Fibroblast of mammary gland (primary cell): ENCODE measurements around the gene ADAMTS20.

Experiments used
- DNase-seq: peaks from one replicate; pipeline ENCODE4 v3.0.0-alpha.2; 2010; ENCODE audit warnings: low read depth
- H3K4me3 ChIP-seq: 2 replicates; pipeline ENCODE4 v1.5.1; 2011; ENCODE audit warnings: low read depth, mild to moderate bottlenecking, low read length, moderate library complexity; ENCODE audit not compliant: control insufficient read depth
- TF ChIP-seq, protein P1 (sequence below): conservative IDR thresholded peaks from 2 replicates; pipeline ENCODE4 v1.5.1; 2011; ENCODE audit warnings: low read depth, low read length, inconsistent platforms; ENCODE audit not compliant: control insufficient read depth, insufficient read depth

Gene ADAMTS20

DNA sequence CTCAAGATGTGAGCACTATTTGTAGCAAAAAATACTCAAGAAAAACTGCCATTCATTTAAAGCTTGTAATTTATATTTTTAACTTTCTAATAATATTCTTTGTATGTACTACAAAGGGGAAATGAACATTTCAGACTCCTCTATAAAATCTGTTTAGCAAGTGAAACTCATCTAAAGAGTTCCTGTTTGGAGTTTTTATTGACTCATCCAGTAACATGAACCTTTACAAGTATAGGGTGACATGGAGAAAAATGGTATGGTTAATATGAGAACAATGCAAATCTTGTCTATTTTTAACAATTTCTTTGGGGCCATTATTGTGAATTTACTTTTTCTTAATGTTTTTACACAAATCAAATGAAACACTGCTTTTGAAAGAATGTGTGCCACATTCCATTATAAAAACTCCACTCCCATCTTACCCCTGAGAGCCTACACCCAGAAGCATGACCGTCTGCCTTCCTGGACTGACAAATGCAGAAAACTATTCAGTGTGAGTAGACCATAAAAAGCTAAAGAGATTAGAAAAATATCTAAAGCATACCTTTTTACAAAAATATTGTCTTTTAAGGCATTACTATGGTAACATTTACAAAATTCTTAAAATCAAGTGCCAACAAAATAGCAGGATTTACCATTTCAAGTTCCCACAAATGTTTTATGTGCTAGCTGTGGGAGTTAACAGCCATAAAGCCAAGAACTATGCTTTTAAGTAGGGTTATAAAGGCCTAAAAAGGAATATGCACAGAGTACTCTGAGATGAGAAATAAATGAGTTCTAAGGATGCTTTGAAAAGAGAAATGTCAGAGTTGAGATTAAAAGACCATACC, 144.0 kb downstream of the ADAMTS20 start:
- no peak overlapping the region for H3K4me3 ChIP-seq
- TF ChIP-seq, protein P1, sequence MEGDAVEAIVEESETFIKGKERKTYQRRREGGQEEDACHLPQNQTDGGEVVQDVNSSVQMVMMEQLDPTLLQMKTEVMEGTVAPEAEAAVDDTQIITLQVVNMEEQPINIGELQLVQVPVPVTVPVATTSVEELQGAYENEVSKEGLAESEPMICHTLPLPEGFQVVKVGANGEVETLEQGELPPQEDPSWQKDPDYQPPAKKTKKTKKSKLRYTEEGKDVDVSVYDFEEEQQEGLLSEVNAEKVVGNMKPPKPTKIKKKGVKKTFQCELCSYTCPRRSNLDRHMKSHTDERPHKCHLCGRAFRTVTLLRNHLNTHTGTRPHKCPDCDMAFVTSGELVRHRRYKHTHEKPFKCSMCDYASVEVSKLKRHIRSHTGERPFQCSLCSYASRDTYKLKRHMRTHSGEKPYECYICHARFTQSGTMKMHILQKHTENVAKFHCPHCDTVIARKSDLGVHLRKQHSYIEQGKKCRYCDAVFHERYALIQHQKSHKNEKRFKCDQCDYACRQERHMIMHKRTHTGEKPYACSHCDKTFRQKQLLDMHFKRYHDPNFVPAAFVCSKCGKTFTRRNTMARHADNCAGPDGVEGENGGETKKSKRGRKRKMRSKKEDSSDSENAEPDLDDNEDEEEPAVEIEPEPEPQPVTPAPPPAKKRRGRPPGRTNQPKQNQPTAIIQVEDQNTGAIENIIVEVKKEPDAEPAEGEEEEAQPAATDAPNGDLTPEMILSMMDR: no peak
- DNase-seq: no peak

DNA sequence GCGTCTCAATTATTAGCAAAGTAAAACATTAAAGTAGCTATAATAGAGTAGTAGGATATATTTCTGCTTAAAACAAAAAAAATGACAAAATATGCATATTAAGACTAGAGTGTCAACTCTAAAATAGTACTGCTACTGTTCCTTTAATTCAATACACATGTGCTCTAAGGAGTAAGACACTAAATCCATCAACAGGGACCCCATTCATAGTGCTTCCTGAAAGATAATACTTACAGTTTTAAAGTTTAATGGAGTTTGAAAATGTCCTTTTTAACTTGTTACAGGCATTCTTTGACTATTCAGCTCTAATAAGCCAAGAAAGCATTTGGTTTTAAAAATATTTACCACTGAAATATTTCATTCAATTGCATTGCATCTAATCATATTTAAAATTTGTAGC, 145.2 kb downstream of the ADAMTS20 start:
- H3K4me3 ChIP-seq: no peak overlapping the region
- DNase-seq: no peak
- TF ChIP-seq, protein P1: no peak

DNA sequence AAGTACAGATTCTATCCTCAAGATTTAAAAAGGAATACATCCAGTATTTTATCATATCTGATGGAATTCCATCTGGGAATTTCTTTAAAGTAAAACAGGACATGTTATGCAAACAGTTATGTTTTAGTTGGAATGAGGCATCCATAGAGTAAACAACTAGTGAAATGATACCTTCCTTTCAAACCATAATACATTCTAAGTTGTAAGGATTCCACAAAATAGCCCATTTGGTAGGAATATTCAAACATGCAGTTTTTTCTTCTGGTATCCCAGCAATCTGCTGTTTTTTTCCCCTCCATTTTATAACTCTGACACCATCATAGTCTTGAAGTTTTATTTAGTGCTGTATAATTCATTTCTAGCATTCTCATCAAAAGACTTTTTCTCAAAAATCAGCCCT, 149.6 kb downstream of the ADAMTS20 start:
- DNase-seq: no peak
- TF ChIP-seq, protein P1: no peak
- no peak overlapping the region for H3K4me3 ChIP-seq

DNA sequence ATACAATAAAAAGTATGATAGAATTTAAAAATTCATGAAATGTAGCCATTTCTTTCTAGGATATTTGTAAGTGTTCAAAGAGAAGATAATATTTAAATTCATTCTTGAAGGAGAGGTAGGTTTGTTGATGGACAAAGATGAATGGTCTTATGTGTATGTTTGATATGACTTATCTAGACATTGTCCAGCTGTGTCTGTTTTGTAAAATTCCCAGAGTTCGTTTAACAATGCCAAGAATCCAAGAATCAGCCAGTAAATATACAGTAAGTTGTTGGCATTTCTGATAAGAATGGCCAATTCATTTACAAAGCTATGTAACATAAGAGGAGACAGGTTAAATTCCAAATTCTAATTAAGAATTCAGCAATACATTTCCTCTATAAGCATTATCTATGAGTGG, 150.9 kb downstream of the ADAMTS20 start:
- no peak overlapping the region for H3K4me3 ChIP-seq
- no peak for DNase-seq
- TF ChIP-seq, protein P1: no peak

DNA sequence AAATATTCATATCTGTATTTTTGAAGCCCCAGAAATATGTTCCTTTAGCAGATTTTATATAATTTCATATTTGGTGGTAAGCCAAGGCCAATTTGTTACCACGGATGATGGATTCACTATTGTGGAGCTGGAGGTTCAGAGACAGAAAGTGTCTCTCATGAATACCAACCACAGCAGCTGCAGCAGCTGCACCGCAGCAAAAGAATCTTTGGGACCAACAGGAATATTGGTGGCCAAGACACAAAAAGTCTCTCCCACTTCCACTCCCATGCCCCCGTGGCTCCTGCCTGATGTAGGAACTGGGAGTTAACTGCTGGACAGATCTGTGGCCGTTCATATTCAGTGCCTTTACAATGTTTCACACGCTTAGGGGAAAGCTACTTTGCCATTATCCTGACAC, 155.3 kb downstream of the ADAMTS20 start:
- no peak for DNase-seq
- no peak overlapping the region for H3K4me3 ChIP-seq
- TF ChIP-seq, protein P1: no peak

DNA sequence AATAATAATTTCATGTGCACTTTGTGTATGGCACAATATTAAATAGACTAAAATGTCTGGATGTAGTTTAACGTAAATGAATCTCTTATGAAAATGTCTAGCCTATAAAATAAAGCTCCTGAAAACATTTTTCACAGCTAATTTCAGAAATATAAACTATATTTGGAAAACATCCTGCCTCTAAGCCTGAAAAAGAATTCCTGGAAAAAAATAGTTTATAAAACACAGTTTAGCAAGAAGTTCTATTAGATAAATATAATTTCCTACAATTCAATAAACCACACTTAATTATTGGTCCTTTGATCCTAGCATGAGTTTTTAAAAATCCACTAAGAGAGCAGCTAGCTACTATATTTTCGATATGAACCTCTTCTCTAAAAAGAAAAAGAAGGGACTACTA, 159.9 kb downstream of the ADAMTS20 start:
- TF ChIP-seq, protein P1: no peak
- no peak overlapping the region for H3K4me3 ChIP-seq
- no peak for DNase-seq
